ENCODE measurements around the gene RALGAPA2. TPM values are rescaled to one million over a fixed set of nuclear protein-coding genes. Genes with fewer than 3 reads are reported as not detected.

Gene RALGAPA2
- polyA plus RNA-seq, 1 donor from 2014 or later: 21.8 TPM

GRCh38 chr20:20455926-20456325 lies 256.5 kb downstream of the RALGAPA2 start:
- no peaks in the 10 kb centered on the region for H3F3A ChIP-seq (ENCODE audit: insufficient read depth, low read length, poor library complexity, severe bottlenecking)
- H3K4me2 ChIP-seq (ENCODE audit: low read length): no peak overlapping the region
- no peak overlapping the region for H3K27ac ChIP-seq (ENCODE audit: low read length)
- no peaks in the 10 kb centered on the region for H3K27me3 ChIP-seq (ENCODE audit: insufficient read depth, low read depth, low read length)
- no peaks in the 10 kb centered on the region for H3K9me2 ChIP-seq (ENCODE audit: insufficient read depth, low read length)
- no peaks in the 10 kb centered on the region for H3K9me3 ChIP-seq (ENCODE audit: low read length)
- no peak overlapping the region for H3K4me3 ChIP-seq (ENCODE audit: low read length)
- H3K79me2 ChIP-seq (replicated peaks; ENCODE audit: insufficient read depth, low read length): no peaks in the 10 kb centered on the region
- H2AFZ ChIP-seq (ENCODE audit: low read depth, low read length): no peak overlapping the region
- TF ChIP-seq EZH2 (IDR thresholded peaks at IDR 0.05; ENCODE audit: borderline replicate concordance, insufficient read depth, low read length, poor library complexity, severe bottlenecking): no peak
- TF ChIP-seq POLR2AphosphoS5 (IDR thresholded peaks at IDR 0.05): no peak
- TF ChIP-seq, protein P1, sequence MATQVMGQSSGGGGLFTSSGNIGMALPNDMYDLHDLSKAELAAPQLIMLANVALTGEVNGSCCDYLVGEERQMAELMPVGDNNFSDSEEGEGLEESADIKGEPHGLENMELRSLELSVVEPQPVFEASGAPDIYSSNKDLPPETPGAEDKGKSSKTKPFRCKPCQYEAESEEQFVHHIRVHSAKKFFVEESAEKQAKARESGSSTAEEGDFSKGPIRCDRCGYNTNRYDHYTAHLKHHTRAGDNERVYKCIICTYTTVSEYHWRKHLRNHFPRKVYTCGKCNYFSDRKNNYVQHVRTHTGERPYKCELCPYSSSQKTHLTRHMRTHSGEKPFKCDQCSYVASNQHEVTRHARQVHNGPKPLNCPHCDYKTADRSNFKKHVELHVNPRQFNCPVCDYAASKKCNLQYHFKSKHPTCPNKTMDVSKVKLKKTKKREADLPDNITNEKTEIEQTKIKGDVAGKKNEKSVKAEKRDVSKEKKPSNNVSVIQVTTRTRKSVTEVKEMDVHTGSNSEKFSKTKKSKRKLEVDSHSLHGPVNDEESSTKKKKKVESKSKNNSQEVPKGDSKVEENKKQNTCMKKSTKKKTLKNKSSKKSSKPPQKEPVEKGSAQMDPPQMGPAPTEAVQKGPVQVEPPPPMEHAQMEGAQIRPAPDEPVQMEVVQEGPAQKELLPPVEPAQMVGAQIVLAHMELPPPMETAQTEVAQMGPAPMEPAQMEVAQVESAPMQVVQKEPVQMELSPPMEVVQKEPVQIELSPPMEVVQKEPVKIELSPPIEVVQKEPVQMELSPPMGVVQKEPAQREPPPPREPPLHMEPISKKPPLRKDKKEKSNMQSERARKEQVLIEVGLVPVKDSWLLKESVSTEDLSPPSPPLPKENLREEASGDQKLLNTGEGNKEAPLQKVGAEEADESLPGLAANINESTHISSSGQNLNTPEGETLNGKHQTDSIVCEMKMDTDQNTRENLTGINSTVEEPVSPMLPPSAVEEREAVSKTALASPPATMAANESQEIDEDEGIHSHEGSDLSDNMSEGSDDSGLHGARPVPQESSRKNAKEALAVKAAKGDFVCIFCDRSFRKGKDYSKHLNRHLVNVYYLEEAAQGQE (IDR thresholded peaks at IDR 0.05; ENCODE audit: borderline replicate concordance): no peak
- no peak for TF ChIP-seq MXI1 (conservative IDR thresholded peaks at IDR 0.05; ENCODE audit: poor library complexity, severe bottlenecking)
- H3K36me3 ChIP-seq (ENCODE audit: insufficient read depth, low read length): peaks cover 4% of the 10 kb centered on the region
- H3K9ac ChIP-seq (ENCODE audit: low read length): no peak overlapping the region
- no peaks in the 10 kb centered on the region for H4K20me1 ChIP-seq (ENCODE audit: insufficient read depth)

DNA sequence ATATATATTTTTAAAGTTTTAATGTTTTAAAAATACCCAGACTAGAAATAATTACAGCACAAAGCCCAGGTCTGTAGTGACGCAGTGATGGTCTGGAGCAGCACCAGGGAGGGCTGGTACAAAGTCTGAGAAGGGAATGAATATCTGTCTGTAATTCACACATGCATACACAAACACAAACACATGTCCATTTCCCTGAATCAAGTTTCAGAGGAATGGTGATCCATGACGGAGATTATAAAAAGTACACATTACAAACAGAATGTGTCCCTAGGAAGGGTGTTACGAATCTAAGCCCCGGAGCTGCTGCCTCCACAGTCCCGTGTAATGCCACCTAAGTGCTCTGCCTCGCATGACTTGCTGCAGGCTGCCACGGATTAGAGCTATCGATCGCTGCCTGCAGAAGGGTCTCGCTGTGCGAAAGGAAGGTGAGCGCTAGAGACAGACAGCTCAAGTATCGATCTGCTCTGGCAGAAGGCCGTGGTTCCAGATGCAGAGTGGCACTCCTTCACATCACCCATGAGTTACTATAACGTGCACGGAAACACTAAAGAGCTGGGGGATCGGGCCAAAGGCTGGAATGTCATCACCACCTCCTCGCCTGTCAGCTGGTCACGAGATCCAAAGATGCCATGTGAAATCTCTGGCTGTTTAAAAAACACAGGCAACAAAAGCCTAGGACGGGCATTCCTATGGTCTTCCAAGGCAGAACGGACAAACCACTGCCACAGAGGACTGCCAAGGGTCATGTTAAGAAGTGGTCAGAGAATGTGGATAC lies 257.4 kb downstream of the RALGAPA2 start:
- H3K4me2 ChIP-seq (ENCODE audit: low read length): no peak overlapping the region
- no peaks in the 10 kb centered on the region for H3K79me2 ChIP-seq (replicated peaks; ENCODE audit: insufficient read depth, low read length)
- H3K27me3 ChIP-seq (ENCODE audit: insufficient read depth, low read depth, low read length): no peaks in the 10 kb centered on the region
- TF ChIP-seq TAF1 (IDR thresholded peaks at IDR 0.05; ENCODE audit: low read depth) (no peak), CTCF (IDR thresholded peaks at IDR 0.05; ENCODE audit: poor library complexity, severe bottlenecking) (no peak), EZH2 (IDR thresholded peaks at IDR 0.05; ENCODE audit: borderline replicate concordance, insufficient read depth, low read length, poor library complexity, severe bottlenecking) (no peak), MXI1 (conservative IDR thresholded peaks at IDR 0.05; ENCODE audit: poor library complexity, severe bottlenecking) (no peak)
- no peak overlapping the region for H2AFZ ChIP-seq (ENCODE audit: low read depth, low read length)
- H3K9me3 ChIP-seq (ENCODE audit: low read length): no peaks in the 10 kb centered on the region
- no peaks in the 10 kb centered on the region for H3K9me2 ChIP-seq (ENCODE audit: insufficient read depth, low read length)
- H3K9ac ChIP-seq (ENCODE audit: low read length): no peak overlapping the region
- H3K4me3 ChIP-seq (ENCODE audit: low read length): no peak overlapping the region
- H3K27ac ChIP-seq (ENCODE audit: low read length): no peak overlapping the region
- no peaks in the 10 kb centered on the region for H3F3A ChIP-seq (ENCODE audit: insufficient read depth, low read length, poor library complexity, severe bottlenecking)
- no peaks in the 10 kb centered on the region for H4K20me1 ChIP-seq (ENCODE audit: insufficient read depth)
- H3K36me3 ChIP-seq (ENCODE audit: insufficient read depth, low read length): peaks cover 4% of the 10 kb centered on the region

GRCh38 chr20:20454367-20454766 lies 258.1 kb downstream of the RALGAPA2 start:
- TF ChIP-seq, protein P1 (IDR thresholded peaks at IDR 0.05; ENCODE audit: borderline replicate concordance): no peak
- TF ChIP-seq EP300 (conservative IDR thresholded peaks at IDR 0.05; ENCODE audit: poor library complexity, severe bottlenecking): no peak
- no peak for TF ChIP-seq POLR2AphosphoS5 (IDR thresholded peaks at IDR 0.05)
- no peak for TF ChIP-seq EZH2 (IDR thresholded peaks at IDR 0.05; ENCODE audit: borderline replicate concordance, insufficient read depth, low read length, poor library complexity, severe bottlenecking)
- TF ChIP-seq SMC3 (conservative IDR thresholded peaks at IDR 0.05; ENCODE audit: poor library complexity): no peak
- TF ChIP-seq TAF1 (IDR thresholded peaks at IDR 0.05; ENCODE audit: low read depth): no peak
- no peak for TF ChIP-seq RAD21 (conservative IDR thresholded peaks at IDR 0.05)
- TF ChIP-seq MXI1 (conservative IDR thresholded peaks at IDR 0.05; ENCODE audit: poor library complexity, severe bottlenecking): no peak
- no peak for TF ChIP-seq CTCF (IDR thresholded peaks at IDR 0.05; ENCODE audit: poor library complexity, severe bottlenecking)
- no peaks in the 10 kb centered on the region for H3K9me2 ChIP-seq (ENCODE audit: insufficient read depth, low read length)
- no peaks in the 10 kb centered on the region for H3K9me3 ChIP-seq (ENCODE audit: low read length)
- H3K4me2 ChIP-seq (ENCODE audit: low read length): no peak overlapping the region
- no peaks in the 10 kb centered on the region for H4K20me1 ChIP-seq (ENCODE audit: insufficient read depth)
- H3K4me3 ChIP-seq (ENCODE audit: low read length): no peak overlapping the region
- H3K27ac ChIP-seq (ENCODE audit: low read length): no peak overlapping the region
- peaks cover 4% of the 10 kb centered on the region for H3K36me3 ChIP-seq (ENCODE audit: insufficient read depth, low read length)
- no peak overlapping the region for H3K9ac ChIP-seq (ENCODE audit: low read length)
- no peaks in the 10 kb centered on the region for H3F3A ChIP-seq (ENCODE audit: insufficient read depth, low read length, poor library complexity, severe bottlenecking)
- H3K27me3 ChIP-seq (ENCODE audit: insufficient read depth, low read depth, low read length): no peaks in the 10 kb centered on the region
- H3K79me2 ChIP-seq (replicated peaks; ENCODE audit: insufficient read depth, low read length): no peaks in the 10 kb centered on the region
- H2AFZ ChIP-seq (ENCODE audit: low read depth, low read length): no peak overlapping the region

All from neural cell (in vitro differentiated cells).